CD4-positive, alpha-beta T cell (primary cell): Measurements from ENCODE around the gene SRA1. TPM values are rescaled to one million over a fixed set of nuclear protein-coding genes. Genes with fewer than 3 reads are reported as not detected.

Experiments
- ATAC-seq: fragments of 200-7000 bp; cut with Tn5 transposase; one replicate; pipeline ENCODE4 v1.10.0; 2022; ENCODE audit warnings: mild to moderate bottlenecking; ENCODE audit not compliant: poor library complexity
- CTCF ChIA-PET: fragments of 350-600 bp; sonication (Branson Sonifier 250); formaldehyde crosslinking; loops from one replicate; lab custom pipeline; 2021; ENCODE audit warnings: antibody characterized with exemption, inconsistent platforms; lab: Charles Lee
- POLR2A ChIA-PET: fragments of 350-600 bp; sonication (Branson Sonifier 250); formaldehyde crosslinking; loops from one replicate; lab custom pipeline; 2021; ENCODE audit warnings: antibody characterized with exemption, inconsistent platforms; lab: Charles Lee
- DNase-seq, 14 experiments: peaks; one replicate each; pipeline ENCODE4 v3.0.0-alpha.2; 2013 to 2020; ENCODE audit warnings: mixed read lengths in 2 of 14
- H3K27ac ChIP-seq, 2 donors: one replicate each; pipeline versions ENCODE4 v1.5.1 to v1.7.0; 2013; ENCODE audit warnings: low read length in 2 of 2, low read depth in 1 of 2, mild to moderate bottlenecking in 1 of 2
- H3K27me3 ChIP-seq, 2 experiments: 1 replicate in 1 of 2; 2 replicates in 1 of 2; pipeline versions ENCODE4 v1.6.1 to v1.7.0; 2013; ENCODE audit warnings: low read length in 2 of 2, control low read depth in 1 of 2, mild to moderate bottlenecking in 1 of 2, moderate library complexity in 1 of 2; ENCODE audit not compliant: insufficient read depth in 2 of 2, control insufficient read depth in 1 of 2
- H3K36me3 ChIP-seq: one replicate; pipeline ENCODE4 v1.6.1; 2013; ENCODE audit warnings: low read length, control low read depth; ENCODE audit not compliant: insufficient read depth
- H3K4me1 ChIP-seq: one replicate; pipeline ENCODE4 v1.6.1; 2013; ENCODE audit warnings: low read length, control low read depth; ENCODE audit not compliant: insufficient read depth
- H3K4me3 ChIP-seq: one replicate; pipeline ENCODE4 v1.5.1; 2013; ENCODE audit warnings: mild to moderate bottlenecking, low read length, moderate library complexity
- H3K9me3 ChIP-seq, 2 experiments: 1 replicate in 1 of 2; 2 replicates in 1 of 2; pipeline versions ENCODE4 v1.6.1 to v1.7.0; 2013; ENCODE audit warnings: low read length in 2 of 2, mild to moderate bottlenecking in 2 of 2, control low read depth in 1 of 2, moderate library complexity in 1 of 2; ENCODE audit not compliant: control insufficient read depth in 1 of 2, insufficient read depth in 1 of 2
- H3K27ac Mint-ChIP-seq: one replicate; pipeline ENCODE4 v1.8.0; 2020; ENCODE audit warnings: mixed read lengths
- H3K27me3 Mint-ChIP-seq: one replicate; pipeline ENCODE4 v1.8.0; 2021; ENCODE audit warnings: mixed read lengths
- H3K36me3 Mint-ChIP-seq: one replicate; pipeline ENCODE4 v1.8.0; 2021; ENCODE audit warnings: low read depth, mixed read lengths
- H3K4me1 Mint-ChIP-seq: one replicate; pipeline ENCODE4 v1.8.0; 2021; ENCODE audit warnings: low read depth, mixed read lengths
- H3K4me3 Mint-ChIP-seq: one replicate; pipeline ENCODE4 v1.8.0; 2020; ENCODE audit warnings: mild to moderate bottlenecking, mixed read lengths
- H3K9me3 Mint-ChIP-seq: one replicate; pipeline ENCODE4 v1.8.0; 2020; ENCODE audit warnings: mixed read lengths
- intact Hi-C, 2 experiments: fragments of 100-400 bp; cut with DNase I in 1 of 2; cut with micrococcal nuclease in 1 of 2; formaldehyde crosslinking; loops; one replicate each; pipeline versions ENCODE4 v1.15.1 to v1.9.0; 2023 to 2025; cut with DNase I, micrococcal nuclease
- total RNA-seq, 174 experiments: library from RNA in 2 of 174; stranded (reverse) in 2 of 174; gene quantifications; one replicate each; pipeline ENCODE4 v1.2.3 and lab custom pipeline; 2021 to 2026
- TF ChIP-seq, protein P1 (sequence below): fragments of 200-600 bp; IDR thresholded peaks from one replicate; pipeline ENCODE4 v1.8.0; 2022; ENCODE audit warnings: antibody characterized with exemption, mild to moderate bottlenecking

Gene SRA1
- total RNA-seq, 2 experiments from 2014 or later: 30.9 to 31.6 TPM

DNA sequence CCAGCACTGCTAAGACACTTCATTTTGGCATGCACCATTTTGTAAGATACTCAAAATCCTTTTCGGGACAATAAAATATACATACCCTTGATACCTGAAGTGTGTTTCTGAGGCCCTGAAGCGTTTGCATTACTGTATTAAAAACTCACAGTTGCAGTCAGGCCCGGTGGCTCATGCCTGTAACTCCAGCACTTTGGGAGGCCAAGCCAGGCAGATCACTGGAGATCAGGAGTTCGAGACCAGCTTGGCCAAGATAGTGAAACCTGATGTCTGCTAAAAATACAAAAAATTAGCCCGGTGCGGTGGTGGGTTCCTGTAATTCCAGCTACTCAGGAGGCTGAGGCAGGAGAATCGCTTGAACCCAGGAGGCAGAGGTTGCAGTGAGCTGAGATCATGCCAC lies 12.3 kb downstream of the SRA1 start:
- H3K27ac ChIP-seq: no peak overlapping the region
- H3K27me3 ChIP-seq: no peaks in the 10 kb centered on the region
- TF ChIP-seq, protein P1, sequence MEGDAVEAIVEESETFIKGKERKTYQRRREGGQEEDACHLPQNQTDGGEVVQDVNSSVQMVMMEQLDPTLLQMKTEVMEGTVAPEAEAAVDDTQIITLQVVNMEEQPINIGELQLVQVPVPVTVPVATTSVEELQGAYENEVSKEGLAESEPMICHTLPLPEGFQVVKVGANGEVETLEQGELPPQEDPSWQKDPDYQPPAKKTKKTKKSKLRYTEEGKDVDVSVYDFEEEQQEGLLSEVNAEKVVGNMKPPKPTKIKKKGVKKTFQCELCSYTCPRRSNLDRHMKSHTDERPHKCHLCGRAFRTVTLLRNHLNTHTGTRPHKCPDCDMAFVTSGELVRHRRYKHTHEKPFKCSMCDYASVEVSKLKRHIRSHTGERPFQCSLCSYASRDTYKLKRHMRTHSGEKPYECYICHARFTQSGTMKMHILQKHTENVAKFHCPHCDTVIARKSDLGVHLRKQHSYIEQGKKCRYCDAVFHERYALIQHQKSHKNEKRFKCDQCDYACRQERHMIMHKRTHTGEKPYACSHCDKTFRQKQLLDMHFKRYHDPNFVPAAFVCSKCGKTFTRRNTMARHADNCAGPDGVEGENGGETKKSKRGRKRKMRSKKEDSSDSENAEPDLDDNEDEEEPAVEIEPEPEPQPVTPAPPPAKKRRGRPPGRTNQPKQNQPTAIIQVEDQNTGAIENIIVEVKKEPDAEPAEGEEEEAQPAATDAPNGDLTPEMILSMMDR: no peak
- peaks cover 82% of the 10 kb centered on the region for H3K36me3 Mint-ChIP-seq
- peaks cover 40% of the 10 kb centered on the region for H3K36me3 ChIP-seq
- H3K4me3 Mint-ChIP-seq: no peak overlapping the region
- ATAC-seq (no peak), DNase-seq (no peak)
- H3K4me3 ChIP-seq: no peak overlapping the region
- ChIA-PET CTCF (interaction anchor here (0.6 to 0.7 kb wide), 2 partner anchors 9 to 685 kb away, joined by 3 read pairs; no protein-coding TSS in a partner anchor), POLR2A (interaction anchor here (1.4 kb wide), 1 partner anchor 13 kb away, joined by 3 read pairs; the partner anchor contains the start of gene SRA1)
- H3K4me1 Mint-ChIP-seq: peaks cover 29% of the 10 kb centered on the region
- intact Hi-C loops: loop anchor here (5.0 kb wide), 3 partner anchors 92 to 167 kb away; partner anchors contain the start of genes ANKHD1 (in 2 of the 2) and TMCO6 (in 1 of the 2)
- H3K9me3 ChIP-seq: no peaks in the 10 kb centered on the region
- H3K27ac Mint-ChIP-seq: peak overlapping the region; percentile 96
- H3K4me1 ChIP-seq: peaks cover 31% of the 10 kb centered on the region
- H3K9me3 Mint-ChIP-seq: no peaks in the 10 kb centered on the region
- H3K27me3 Mint-ChIP-seq: no peaks in the 10 kb centered on the region

DNA sequence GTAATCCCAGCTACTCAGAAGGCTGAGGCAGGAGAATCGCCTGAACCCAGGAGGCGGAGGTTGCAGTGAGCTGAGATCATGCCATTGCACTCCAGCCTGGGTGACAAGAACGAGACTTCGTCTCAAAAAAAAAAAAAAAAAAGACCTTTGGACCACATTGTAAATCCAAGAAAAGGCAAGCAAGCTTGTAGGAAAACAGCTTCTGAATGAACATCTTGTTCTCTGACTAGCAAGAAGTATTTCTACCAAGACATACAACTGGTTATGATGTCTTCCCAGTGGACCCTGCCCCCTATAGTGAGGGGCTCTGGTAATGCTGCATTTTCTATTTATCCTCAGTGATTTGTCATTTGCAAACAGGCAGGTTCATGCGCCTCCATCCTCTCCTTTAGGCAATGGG lies 14.3 kb downstream of the SRA1 start:
- no peak overlapping the region for H3K27ac Mint-ChIP-seq
- intact Hi-C loops: no loop called here
- H3K27me3 ChIP-seq: no peaks in the 10 kb centered on the region
- TF ChIP-seq, protein P1: no peak
- no peaks in the 10 kb centered on the region for H3K27me3 Mint-ChIP-seq
- H3K4me1 ChIP-seq: peaks cover 12% of the 10 kb centered on the region
- H3K9me3 Mint-ChIP-seq: no peaks in the 10 kb centered on the region
- ATAC-seq (no peak), DNase-seq (no peak)
- H3K9me3 ChIP-seq: no peaks in the 10 kb centered on the region
- CTCF ChIA-PET: no interaction called here
- no peak overlapping the region for H3K4me3 ChIP-seq
- POLR2A ChIA-PET: interaction anchor here (0.6 kb wide), 1 partner anchor 39 kb away, joined by 3 read pairs; no protein-coding TSS in a partner anchor
- peaks cover 9% of the 10 kb centered on the region for H3K4me1 Mint-ChIP-seq
- no peak overlapping the region for H3K4me3 Mint-ChIP-seq
- no peak overlapping the region for H3K27ac ChIP-seq
- peaks cover 49% of the 10 kb centered on the region for H3K36me3 ChIP-seq
- peaks cover 81% of the 10 kb centered on the region for H3K36me3 Mint-ChIP-seq

DNA sequence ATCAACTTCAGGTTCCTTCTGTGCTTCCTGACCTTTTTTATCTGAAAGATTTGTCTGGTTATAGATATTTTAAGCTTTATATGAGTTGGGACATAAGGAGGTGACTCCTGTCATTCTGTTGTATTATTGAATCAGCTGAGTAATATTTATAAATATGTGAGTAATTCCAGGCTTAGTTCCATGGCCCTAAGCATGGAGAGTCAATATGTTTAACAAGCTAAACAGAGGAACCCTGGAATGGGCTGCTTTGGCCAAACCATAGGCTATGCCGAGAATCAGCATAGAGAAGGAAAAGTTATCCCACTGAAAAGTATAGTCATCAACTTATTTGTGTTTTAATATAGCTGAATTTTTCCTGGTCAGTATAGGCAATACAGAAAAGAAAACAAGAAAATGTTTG lies 17.0 kb downstream of the SRA1 start:
- CTCF ChIA-PET: interaction anchor here (1.0 kb wide), 1 partner anchor 180 kb away, joined by 3 read pairs; no protein-coding TSS in a partner anchor

More for the DNA sequence above, 17.0 kb downstream of the SRA1 start:
- Histone ChIP-seq H3K9me3 (no peaks in the 10 kb centered on the region), H3K27me3 (no peaks in the 10 kb centered on the region), H3K4me1 (no peaks in the 10 kb centered on the region), H3K4me3 (no peak overlapping the region), H3K36me3 (peaks cover 62% of the 10 kb centered on the region), H3K27ac (no peak overlapping the region)
- Mint-ChIP-seq H3K27ac (no peak overlapping the region), H3K27me3 (no peaks in the 10 kb centered on the region), H3K4me3 (no peak overlapping the region), H3K36me3 (peaks cover 93% of the 10 kb centered on the region), H3K9me3 (no peaks in the 10 kb centered on the region), H3K4me1 (no peaks in the 10 kb centered on the region)
- intact Hi-C loops: no loop called here
- POLR2A ChIA-PET: interaction anchor here (0.9 to 1.1 kb wide), 2 partner anchors 38 to 138 kb away, joined by 3 read pairs; no protein-coding TSS in a partner anchor
- no peak for ATAC-seq
- DNase-seq: no peak
- TF ChIP-seq, protein P1: no peak
